ENCODE measurements around the gene GOLGA7B. TPM values are rescaled to one million over a fixed set of nuclear protein-coding genes. Genes with fewer than 3 reads are reported as not detected.
A peak's percentile ranks its signal among the peaks of the same experiment; 100 is the strongest.

Gene GOLGA7B
- total RNA-seq, 1 donor, result under 0.01 TPM

- no peaks in the 10 kb centered on the region for H3K4me1 ChIP-seq (ENCODE audit: insufficient read depth, low read length)
- no peak overlapping the region for H3K4me2 ChIP-seq (ENCODE audit: insufficient read depth, low read length)
- H4K20me1 ChIP-seq (ENCODE audit: insufficient read depth, low read length), result no peaks in the 10 kb centered on the region
- no peak overlapping the region for H3K4me3 ChIP-seq (ENCODE audit: insufficient read depth, low read length)
- no peak for DNase-seq (ENCODE audit: insufficient read length, low spot score, missing footprints)
- no peak overlapping the region for H3K27ac ChIP-seq (ENCODE audit: low read depth, low read length)
- H3K36me3 ChIP-seq (ENCODE audit: insufficient read depth, low read length), result no peaks in the 10 kb centered on the region
- H3K79me2 ChIP-seq (ENCODE audit: insufficient read depth, low read length), result no peaks in the 10 kb centered on the region
- TF ChIP-seq, protein P1, sequence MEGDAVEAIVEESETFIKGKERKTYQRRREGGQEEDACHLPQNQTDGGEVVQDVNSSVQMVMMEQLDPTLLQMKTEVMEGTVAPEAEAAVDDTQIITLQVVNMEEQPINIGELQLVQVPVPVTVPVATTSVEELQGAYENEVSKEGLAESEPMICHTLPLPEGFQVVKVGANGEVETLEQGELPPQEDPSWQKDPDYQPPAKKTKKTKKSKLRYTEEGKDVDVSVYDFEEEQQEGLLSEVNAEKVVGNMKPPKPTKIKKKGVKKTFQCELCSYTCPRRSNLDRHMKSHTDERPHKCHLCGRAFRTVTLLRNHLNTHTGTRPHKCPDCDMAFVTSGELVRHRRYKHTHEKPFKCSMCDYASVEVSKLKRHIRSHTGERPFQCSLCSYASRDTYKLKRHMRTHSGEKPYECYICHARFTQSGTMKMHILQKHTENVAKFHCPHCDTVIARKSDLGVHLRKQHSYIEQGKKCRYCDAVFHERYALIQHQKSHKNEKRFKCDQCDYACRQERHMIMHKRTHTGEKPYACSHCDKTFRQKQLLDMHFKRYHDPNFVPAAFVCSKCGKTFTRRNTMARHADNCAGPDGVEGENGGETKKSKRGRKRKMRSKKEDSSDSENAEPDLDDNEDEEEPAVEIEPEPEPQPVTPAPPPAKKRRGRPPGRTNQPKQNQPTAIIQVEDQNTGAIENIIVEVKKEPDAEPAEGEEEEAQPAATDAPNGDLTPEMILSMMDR (IDR thresholded peaks at IDR 0.05; ENCODE audit: extremely low read depth, low read depth, low read length), result no peak
- H2AFZ ChIP-seq (ENCODE audit: low read length), result no peak overlapping the region
- peaks cover 21% of the 10 kb centered on the region for H3K27me3 ChIP-seq (ENCODE audit: insufficient read depth, low read length)
- no peaks in the 10 kb centered on the region for H3K9me3 ChIP-seq (ENCODE audit: low read depth, low read length)
Measured at GRCh38 chr10:97910661-97911060, 61.0 kb downstream of the GOLGA7B start.

DNA sequence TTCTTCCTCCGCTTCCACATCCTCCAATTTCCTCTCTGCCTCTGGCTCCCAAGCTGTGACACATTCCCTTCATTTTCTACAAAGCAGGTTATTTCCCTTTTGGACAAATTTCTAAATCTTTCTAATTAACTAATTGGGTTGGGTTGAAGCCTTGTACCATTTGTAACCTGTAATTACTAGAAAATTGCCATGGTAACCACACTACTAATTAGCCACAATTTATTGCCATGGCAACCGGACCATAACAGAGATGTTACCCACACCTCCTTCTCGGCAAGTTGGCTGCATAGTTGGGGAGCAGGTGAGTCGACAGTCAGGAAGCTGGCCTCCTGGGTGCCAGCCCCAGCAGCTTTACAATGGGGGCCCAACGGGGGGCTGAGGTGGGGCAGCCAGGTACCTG, 61.6 kb downstream of the GOLGA7B start:
- Histone ChIP-seq H3K27me3 (ENCODE audit: insufficient read depth, low read length) (peaks cover 16% of the 10 kb centered on the region), H2AFZ (ENCODE audit: low read length) (no peak overlapping the region), H3K4me3 (ENCODE audit: insufficient read depth, low read length) (no peak overlapping the region), H4K20me1 (ENCODE audit: insufficient read depth, low read length) (no peaks in the 10 kb centered on the region), H3K4me1 (ENCODE audit: insufficient read depth, low read length) (no peaks in the 10 kb centered on the region), H3K79me2 (ENCODE audit: insufficient read depth, low read length) (no peaks in the 10 kb centered on the region), H3K9me3 (ENCODE audit: low read depth, low read length) (no peaks in the 10 kb centered on the region), H3K4me2 (ENCODE audit: insufficient read depth, low read length) (no peak overlapping the region), H3K27ac (ENCODE audit: low read depth, low read length) (no peak overlapping the region), H3K36me3 (ENCODE audit: insufficient read depth, low read length) (no peaks in the 10 kb centered on the region)
- TF ChIP-seq, protein P1 (IDR thresholded peaks at IDR 0.05; ENCODE audit: extremely low read depth, low read depth, low read length), result no peak
- DNase-seq (ENCODE audit: insufficient read length, low spot score, missing footprints), result no peak

- H4K20me1 ChIP-seq (ENCODE audit: insufficient read depth, low read length), result no peaks in the 10 kb centered on the region
Measured at GRCh38 chr10:97913193-97913592, 63.5 kb downstream of the GOLGA7B start.

DNA sequence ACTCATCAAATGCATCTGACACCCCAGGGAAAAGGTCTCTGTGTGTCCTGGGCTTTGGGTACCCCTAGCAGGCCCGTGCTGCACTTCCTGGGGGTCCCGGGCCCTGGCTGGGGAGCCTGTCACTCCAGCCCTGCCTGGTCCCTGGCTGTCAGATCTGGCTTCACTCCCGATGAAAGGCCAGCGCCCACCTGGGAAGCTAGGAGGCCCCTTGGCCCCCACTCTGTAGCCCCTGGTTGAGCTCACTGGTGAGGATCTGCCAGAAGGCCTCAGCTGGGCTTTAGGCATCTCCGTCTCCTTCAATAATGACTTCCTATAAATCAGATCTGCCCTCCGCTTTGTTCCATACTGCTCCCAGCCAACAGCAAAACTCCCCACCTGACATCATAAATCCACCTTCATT, 64.0 kb downstream of the GOLGA7B start:
- H3K27me3 ChIP-seq (ENCODE audit: insufficient read depth, low read length), result peaks cover 18% of the 10 kb centered on the region

More at GRCh38 chr10:97913193-97913592, 63.5 kb downstream of the GOLGA7B start:
- no peak overlapping the region for H3K4me2 ChIP-seq (ENCODE audit: insufficient read depth, low read length)
- H3K4me3 ChIP-seq (ENCODE audit: insufficient read depth, low read length), result no peak overlapping the region
- H3K27ac ChIP-seq (ENCODE audit: low read depth, low read length), result no peak overlapping the region
- H3K79me2 ChIP-seq (ENCODE audit: insufficient read depth, low read length), result no peaks in the 10 kb centered on the region
- H3K9me3 ChIP-seq (ENCODE audit: low read depth, low read length), result no peaks in the 10 kb centered on the region
- DNase-seq (ENCODE audit: insufficient read length, low spot score, missing footprints), result peak; percentile 37
- H2AFZ ChIP-seq (ENCODE audit: low read length), result no peak overlapping the region
- no peaks in the 10 kb centered on the region for H3K36me3 ChIP-seq (ENCODE audit: insufficient read depth, low read length)
- TF ChIP-seq, protein P1 (IDR thresholded peaks at IDR 0.05; ENCODE audit: extremely low read depth, low read depth, low read length), result no peak
- peaks cover 14% of the 10 kb centered on the region for H3K27me3 ChIP-seq (ENCODE audit: insufficient read depth, low read length)
- no peaks in the 10 kb centered on the region for H3K4me1 ChIP-seq (ENCODE audit: insufficient read depth, low read length)

More for the DNA sequence above, 64.0 kb downstream of the GOLGA7B start:
- no peak overlapping the region for H3K4me2 ChIP-seq (ENCODE audit: insufficient read depth, low read length)
- H3K36me3 ChIP-seq (ENCODE audit: insufficient read depth, low read length), result no peaks in the 10 kb centered on the region
- H4K20me1 ChIP-seq (ENCODE audit: insufficient read depth, low read length), result no peaks in the 10 kb centered on the region
- no peak overlapping the region for H3K4me3 ChIP-seq (ENCODE audit: insufficient read depth, low read length)
- TF ChIP-seq, protein P1 (IDR thresholded peaks at IDR 0.05; ENCODE audit: extremely low read depth, low read depth, low read length), result no peak
- H3K27ac ChIP-seq (ENCODE audit: low read depth, low read length), result no peak overlapping the region
- no peak overlapping the region for H2AFZ ChIP-seq (ENCODE audit: low read length)
- H3K4me1 ChIP-seq (ENCODE audit: insufficient read depth, low read length), result no peaks in the 10 kb centered on the region
- DNase-seq (ENCODE audit: insufficient read length, low spot score, missing footprints), result peak; percentile 27
- H3K79me2 ChIP-seq (ENCODE audit: insufficient read depth, low read length), result no peaks in the 10 kb centered on the region
- H3K9me3 ChIP-seq (ENCODE audit: low read depth, low read length), result no peaks in the 10 kb centered on the region

Data from osteoblast (primary cell).